Measurements from ENCODE around the gene HOXC9. TPM values are rescaled to one million over a fixed set of nuclear protein-coding genes. Genes with fewer than 3 reads are reported as not detected.

HOXC9 gene
- total and polyA plus RNA-seq, 2 of the 8 experiments (the other 6 are each of a cell fraction or from before 2014, with no cell fraction given): not detected

DNA sequence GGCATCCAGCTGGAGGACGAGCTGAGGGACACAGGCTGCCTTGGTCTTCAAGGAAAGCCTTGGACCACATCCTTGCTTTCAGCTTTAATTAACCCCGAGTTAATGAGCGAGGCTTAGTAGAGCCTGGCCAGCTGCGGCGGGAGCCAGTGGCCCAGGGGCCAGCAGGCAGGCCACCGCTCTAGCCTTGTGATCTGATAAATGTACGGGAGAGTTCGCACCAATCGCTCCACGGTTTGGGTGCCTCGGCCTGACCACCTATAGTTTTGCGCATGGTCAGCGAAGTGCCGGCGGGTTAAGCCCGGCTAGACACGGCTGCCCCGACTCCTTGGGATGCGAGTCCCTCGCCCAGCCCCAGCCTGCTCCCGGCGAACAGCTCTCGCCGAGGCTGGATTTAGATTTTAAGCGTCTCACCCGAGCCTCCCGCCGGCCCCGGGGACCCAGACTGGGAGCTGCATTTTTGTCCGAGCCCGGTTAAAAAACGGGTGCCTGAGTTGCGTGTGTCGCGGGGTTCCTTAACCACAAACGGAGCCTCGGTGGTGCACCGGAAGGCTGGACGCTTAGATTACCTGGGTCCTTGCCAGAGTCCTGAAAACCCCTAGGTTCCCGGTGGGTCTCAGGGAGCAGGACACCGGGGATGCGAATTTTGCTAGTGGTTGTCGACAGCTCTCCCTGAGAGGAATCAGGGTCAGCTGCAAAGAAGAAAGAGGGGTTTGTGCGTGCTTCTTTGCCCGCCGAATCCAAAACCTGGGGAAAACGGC lies 48.2 kb upstream of the HOXC9 start:
- Histone ChIP-seq H3K27ac (ENCODE audit: low read depth, low read length) (no peak overlapping the region), H4K20me1 (replicated peaks in 1 of 2; ENCODE audit: control insufficient read depth in 1 of 2, insufficient read depth in 2 of 2, low read length in 2 of 2) (peaks cover 25 to 47% of the 10 kb centered on the region in 2 experiments), H2AFZ (ENCODE audit: low read length) (no peak overlapping the region), H2BK20ac (ENCODE audit: low read length) (no peak overlapping the region), H3K56ac (replicated peaks; ENCODE audit: insufficient read length, low read depth, low read length) (no peak overlapping the region), H3K4me2 (ENCODE audit: insufficient read depth in 1 of 2, low read depth in 2 of 2, low read length in 2 of 2) (no peak overlapping the region), H2BK12ac (ENCODE audit: low read depth, low read length) (peak overlapping the region; percentile 94), H3K4me3 (ENCODE audit: extremely low read depth in 1 of 4, insufficient read depth in 2 of 4, low read depth in 3 of 4, low read length in 4 of 4) (no peak overlapping the region), H2BK15ac (ENCODE audit: low read length) (no peak overlapping the region), H3K4ac (replicated peaks; ENCODE audit: insufficient read length, low read depth, low read length) (no peak overlapping the region), H2BK120ac (replicated peaks; ENCODE audit: low read depth, low read length) (no peak overlapping the region), H4K91ac (replicated peaks; ENCODE audit: insufficient read length, low read length) (no peak overlapping the region), H4K8ac (ENCODE audit: extremely low read depth, insufficient read depth, low read length) (no peak overlapping the region), H3K9ac (replicated peaks in 1 of 4; ENCODE audit: extremely low read depth in 1 of 4, low read depth in 3 of 4, low read length in 3 of 4) (no peak overlapping the region), H3K23me2 (ENCODE audit: low read depth, low read length) (no peaks in the 10 kb centered on the region), H3K18ac (ENCODE audit: extremely low read depth, low read length) (no peak overlapping the region), H2BK5ac (ENCODE audit: low read depth, low read length) (no peak overlapping the region), H3K79me2 (ENCODE audit: control insufficient read depth in 1 of 2, insufficient read depth in 2 of 2, low read length in 2 of 2) (no peaks in the 10 kb centered on the region), H3K23ac (ENCODE audit: insufficient read length) (no peak overlapping the region), H3K36me3 (ENCODE audit: control insufficient read depth in 2 of 4, insufficient read depth in 4 of 4, low read length in 3 of 4) (peaks cover 0 to 9% (median 0%) of the 10 kb centered on the region in 4 experiments; a peak in 1 of 8 replicates), H3K14ac (ENCODE audit: insufficient read length) (no peak overlapping the region), H3K79me1 (ENCODE audit: low read depth, low read length) (no peaks in the 10 kb centered on the region), H2AK5ac (ENCODE audit: low read depth, low read length) (no peak overlapping the region), H3K4me1 (replicated peaks in 1 of 4; ENCODE audit: control insufficient read depth in 3 of 4, insufficient read depth in 4 of 4, low read length in 3 of 4) (peaks cover 0 to 19% (median 4%) of the 10 kb centered on the region in 4 experiments; a peak in 6 of 7 replicates), H4K5ac (ENCODE audit: insufficient read length, low read depth, low read length) (no peak overlapping the region), H3K9me3 (ENCODE audit: insufficient read depth in 2 of 2, low read depth in 1 of 2, low read length in 1 of 2) (no peaks in the 10 kb centered on the region; a peak in 1 of 4 replicates), H3K27me3 (replicated peaks in 1 of 4; ENCODE audit: control insufficient read depth in 3 of 4, extremely low read depth in 1 of 4, insufficient read depth in 3 of 4, low read length in 3 of 4) (peaks cover 99 to 100% (median 100%) of the 10 kb centered on the region in 4 experiments)
- DNase-seq (ENCODE audit: low read depth in 1 of 2, low spot score in 2 of 2) (peak in 1 of 2 experiments; percentile 69), FAIRE-seq (no peak)
- ChIA-PET POLR2A (ENCODE audit: partially characterized antibody) (interaction anchor here (1.1 to 3.2 kb wide), 2 partner anchors 9 to 13 kb away, joined by 3 to 12 read pairs; partner anchors contain the start of gene HOXC13), CTCF (ENCODE audit: partially characterized antibody) (interaction anchor here (0.6 to 5.6 kb wide), 14 partner anchors 10 to 903 kb away, joined by 3 to 40 read pairs (median 5); partner anchors contain the start of gene HOXC10)
- WGBS, 2 experiments (ENCODE audit: extremely low coverage in 1 of 2, insufficient coverage in 1 of 2, insufficient read length in 1 of 2, insufficient replicate concordance in 2 of 2, low coverage in 1 of 2, low lambda C conversion rate in 2 of 2, missing lambda C conversion rate in 1 of 2): 13% methylated on average over 44 of the region's 47 CpGs; no CpG with 5 or more reads in 1 of the 2 experiments
- TF ChIP-seq TBP (IDR thresholded peaks at IDR 0.05; ENCODE audit: low read depth, low read length) (no peak), RNF2 (IDR thresholded peaks at IDR 0.05; ENCODE audit: borderline replicate concordance, low read depth, low read length, missing control alignments, poor library complexity, severe bottlenecking) (peak; percentile 96), TCF12 (IDR thresholded peaks at IDR 0.05; ENCODE audit: low read depth, low read length) (peak; percentile 47; the same call in 1 of the 2 replicates), JUN (IDR thresholded peaks at IDR 0.05; ENCODE audit: low read depth, low read length) (no peak), EZH2 (IDR thresholded peaks at IDR 0.05; ENCODE audit: low read depth, low read length, severe bottlenecking) (peak; percentile 95), SUZ12 (IDR thresholded peaks at IDR 0.05; ENCODE audit: low read length) (peak; percentile 94)
- TF ChIP-seq, protein P1, sequence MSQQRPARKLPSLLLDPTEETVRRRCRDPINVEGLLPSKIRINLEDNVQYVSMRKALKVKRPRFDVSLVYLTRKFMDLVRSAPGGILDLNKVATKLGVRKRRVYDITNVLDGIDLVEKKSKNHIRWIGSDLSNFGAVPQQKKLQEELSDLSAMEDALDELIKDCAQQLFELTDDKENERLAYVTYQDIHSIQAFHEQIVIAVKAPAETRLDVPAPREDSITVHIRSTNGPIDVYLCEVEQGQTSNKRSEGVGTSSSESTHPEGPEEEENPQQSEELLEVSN (IDR thresholded peaks at IDR 0.05): peak; percentile 63
